WERI-Rb-1 (cell line): ENCODE data around the gene LSS.

Experiments used
- DNase-seq: peaks from one replicate; pipeline ENCODE4 v3.0.0-alpha.2; 2020
- H3K27ac ChIP-seq: fragments of 250-450 bp; sonication (Bioruptor Pico); 2 replicates; pipeline ENCODE4 v1.5.1; 2020; ENCODE audit warnings: mild to moderate bottlenecking, moderate library complexity
- H3K27me3 ChIP-seq: fragments of 250-450 bp; sonication (Bioruptor Pico); 2 replicates; pipeline ENCODE4 v1.5.1; 2021; ENCODE audit warnings: mild to moderate bottlenecking, low read depth, moderate library complexity; ENCODE audit not compliant: insufficient read depth, severe bottlenecking
- H3K36me3 ChIP-seq: fragments of 250-450 bp; sonication (Bioruptor Pico); 2 replicates; pipeline ENCODE4 v1.5.1; 2020; ENCODE audit warnings: mild to moderate bottlenecking, moderate library complexity
- H3K4me3 ChIP-seq: 2 replicates; pipeline ENCODE4 v1.5.1; 2011; ENCODE audit warnings: low read depth, mild to moderate bottlenecking, control low read depth, low read length
- H3K9me3 ChIP-seq: fragments of 250-450 bp; sonication (Bioruptor Pico); 2 replicates; pipeline ENCODE4 v1.5.1; 2021; ENCODE audit warnings: mild to moderate bottlenecking, moderate library complexity; ENCODE audit not compliant: severe bottlenecking
- TF ChIP-seq, protein P1 (sequence below): IDR thresholded peaks from 2 replicates; pipeline ENCODE4 v1.5.1; 2011; ENCODE audit warnings: low read depth, mild to moderate bottlenecking, control low read depth, inconsistent platforms, low read length

The LSS gene

DNA sequence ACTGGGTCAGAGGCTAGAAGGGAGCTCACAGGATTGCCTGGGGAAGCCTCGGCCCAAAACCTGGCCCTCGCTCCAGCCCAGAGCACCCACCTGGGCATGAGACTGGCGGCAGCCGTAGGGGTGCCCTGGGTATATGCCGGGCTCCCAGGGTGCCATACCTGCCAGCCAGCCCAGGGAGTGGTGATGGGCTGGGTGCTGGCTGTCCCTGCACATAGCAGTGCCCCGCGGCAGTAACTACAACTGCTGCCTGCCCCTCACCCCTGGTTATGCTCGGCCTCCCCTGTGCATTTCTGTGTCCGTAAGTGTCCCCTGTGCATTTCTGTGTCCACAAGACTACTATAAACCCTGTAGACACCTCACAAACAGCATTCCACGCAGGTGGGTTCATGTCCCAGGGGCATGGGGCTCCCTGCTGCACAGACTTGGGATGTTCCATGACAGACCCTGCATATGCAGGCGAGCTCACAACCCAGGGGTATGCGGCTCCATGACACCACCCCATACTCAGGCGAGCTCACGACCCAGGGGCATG is 38.5 kb downstream of the LSS start:
- H3K36me3 ChIP-seq, result peaks cover 46% of the 10 kb centered on the region
- no peak for DNase-seq
- H3K9me3 ChIP-seq, result no peaks in the 10 kb centered on the region

DNA sequence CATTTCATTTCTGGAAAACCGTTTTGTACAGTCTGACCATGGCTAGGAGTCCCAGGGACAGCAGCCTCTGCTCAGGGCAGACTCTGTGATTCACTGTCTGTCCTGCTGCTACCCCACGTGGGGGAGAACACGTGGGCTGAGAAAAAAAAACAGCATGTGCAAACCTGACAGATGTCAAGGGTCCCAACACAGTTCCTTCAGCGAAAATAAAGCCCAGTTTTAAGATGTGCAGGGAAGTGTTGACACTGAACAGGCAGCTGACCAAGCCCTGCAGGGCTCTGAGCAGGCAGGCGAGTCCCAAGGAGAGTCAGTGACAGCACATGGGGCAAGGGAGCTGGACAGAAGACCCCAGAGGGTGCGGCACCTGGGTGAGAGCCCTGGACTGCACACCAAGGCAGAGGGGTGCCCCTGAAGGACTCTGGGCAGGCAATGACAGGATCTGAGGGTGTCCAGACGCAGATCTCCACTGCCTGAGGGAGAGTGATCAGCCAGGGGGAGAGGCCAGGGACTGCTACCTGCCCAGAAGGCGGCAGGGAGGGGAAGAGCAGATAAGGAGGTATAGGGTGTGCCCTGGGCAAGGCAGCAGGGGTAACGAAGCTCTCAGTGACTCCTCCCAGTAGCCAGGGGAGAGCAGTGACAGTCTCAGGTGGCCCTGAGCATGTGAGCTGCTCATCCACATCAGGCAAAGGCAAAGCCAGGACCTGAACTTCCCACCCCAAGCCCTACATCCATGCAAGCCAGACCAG is 39.2 kb downstream of the LSS start:
- Histone ChIP-seq H3K27ac (no peak overlapping the region), H3K36me3 (peaks cover 40% of the 10 kb centered on the region), H3K4me3 (no peak overlapping the region), H3K9me3 (no peaks in the 10 kb centered on the region), H3K27me3 (no peaks in the 10 kb centered on the region)
- TF ChIP-seq, protein P1, sequence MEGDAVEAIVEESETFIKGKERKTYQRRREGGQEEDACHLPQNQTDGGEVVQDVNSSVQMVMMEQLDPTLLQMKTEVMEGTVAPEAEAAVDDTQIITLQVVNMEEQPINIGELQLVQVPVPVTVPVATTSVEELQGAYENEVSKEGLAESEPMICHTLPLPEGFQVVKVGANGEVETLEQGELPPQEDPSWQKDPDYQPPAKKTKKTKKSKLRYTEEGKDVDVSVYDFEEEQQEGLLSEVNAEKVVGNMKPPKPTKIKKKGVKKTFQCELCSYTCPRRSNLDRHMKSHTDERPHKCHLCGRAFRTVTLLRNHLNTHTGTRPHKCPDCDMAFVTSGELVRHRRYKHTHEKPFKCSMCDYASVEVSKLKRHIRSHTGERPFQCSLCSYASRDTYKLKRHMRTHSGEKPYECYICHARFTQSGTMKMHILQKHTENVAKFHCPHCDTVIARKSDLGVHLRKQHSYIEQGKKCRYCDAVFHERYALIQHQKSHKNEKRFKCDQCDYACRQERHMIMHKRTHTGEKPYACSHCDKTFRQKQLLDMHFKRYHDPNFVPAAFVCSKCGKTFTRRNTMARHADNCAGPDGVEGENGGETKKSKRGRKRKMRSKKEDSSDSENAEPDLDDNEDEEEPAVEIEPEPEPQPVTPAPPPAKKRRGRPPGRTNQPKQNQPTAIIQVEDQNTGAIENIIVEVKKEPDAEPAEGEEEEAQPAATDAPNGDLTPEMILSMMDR, result no peak
- peak; percentile 32 for DNase-seq

More for the DNA sequence above, 38.5 kb downstream of the LSS start:
- Histone ChIP-seq H3K27ac (no peak overlapping the region), H3K27me3 (no peaks in the 10 kb centered on the region), H3K4me3 (no peak overlapping the region)
- TF ChIP-seq, protein P1, result no peak

DNA sequence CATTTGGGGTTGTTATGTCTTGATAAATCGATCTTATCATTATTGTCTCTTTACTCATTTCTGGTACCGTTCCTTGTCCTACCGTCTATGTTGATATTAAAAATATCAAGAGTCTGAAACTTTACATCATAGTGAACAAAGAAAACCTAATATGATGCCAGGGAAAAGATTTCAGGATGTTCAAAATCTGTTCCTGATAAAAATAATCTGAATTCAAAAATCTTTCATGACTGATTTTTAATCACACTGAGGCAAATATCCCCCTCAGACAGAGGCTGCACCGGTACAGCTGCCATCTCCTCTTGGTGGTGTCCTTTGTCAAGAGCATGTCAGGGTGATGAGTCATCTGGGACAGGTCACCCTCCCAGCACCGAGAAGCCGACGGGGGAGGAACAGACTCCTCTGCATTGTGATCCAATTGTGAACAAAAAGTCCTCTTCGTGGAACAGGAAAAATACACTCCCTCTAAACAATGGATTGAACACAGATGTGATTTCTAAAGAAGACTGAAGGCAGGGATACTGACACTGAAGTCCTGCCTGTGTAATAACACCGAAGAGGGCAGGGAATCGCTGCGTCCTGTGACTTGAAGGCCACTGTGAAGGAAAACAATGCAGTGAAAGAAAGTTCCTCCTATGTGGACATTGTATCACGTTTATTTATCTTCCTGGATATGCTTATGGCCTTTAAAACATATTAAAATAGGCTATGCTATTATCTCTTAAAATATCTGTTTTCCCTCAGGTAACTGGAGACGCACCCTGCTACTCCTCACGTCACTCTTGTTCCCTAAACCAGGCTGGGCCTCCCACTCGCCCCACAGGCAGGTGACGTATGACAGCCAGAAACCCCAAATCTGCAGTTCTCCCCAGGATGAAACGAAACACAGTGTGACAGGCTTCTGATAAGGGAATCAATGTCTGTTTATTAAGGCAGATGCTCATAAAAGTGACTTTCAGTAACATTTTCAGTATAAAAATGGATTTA is 40.1 kb downstream of the LSS start:
- no peak overlapping the region for H3K27ac ChIP-seq
- no peaks in the 10 kb centered on the region for H3K27me3 ChIP-seq
- peak; percentile 64 for DNase-seq
- H3K4me3 ChIP-seq, result no peak overlapping the region
- TF ChIP-seq, protein P1, result no peak
- peaks cover 33% of the 10 kb centered on the region for H3K36me3 ChIP-seq
- H3K9me3 ChIP-seq, result no peaks in the 10 kb centered on the region

DNA sequence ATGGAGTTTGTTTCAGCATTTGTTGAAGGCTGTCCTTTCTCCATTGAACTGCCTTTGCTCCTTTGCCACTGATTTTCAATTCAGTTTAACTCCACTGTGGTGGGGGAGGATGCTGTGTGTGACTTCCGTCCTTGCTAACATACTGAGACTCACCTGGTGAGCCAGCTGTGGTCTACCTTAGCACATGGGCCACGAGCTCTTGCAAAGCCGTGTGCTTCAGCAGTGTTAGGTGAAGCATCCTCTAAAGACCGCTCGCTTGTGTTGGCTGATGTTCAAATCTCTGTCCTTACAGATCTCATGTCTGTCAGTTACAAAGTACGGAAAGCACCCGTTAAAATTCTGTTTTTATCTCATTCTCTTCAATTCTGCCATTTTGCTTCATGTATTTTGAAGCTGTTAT is 40.8 kb downstream of the LSS start:
- TF ChIP-seq, protein P1, result no peak
- DNase-seq, result no peak
- peaks cover 33% of the 10 kb centered on the region for H3K36me3 ChIP-seq

DNA sequence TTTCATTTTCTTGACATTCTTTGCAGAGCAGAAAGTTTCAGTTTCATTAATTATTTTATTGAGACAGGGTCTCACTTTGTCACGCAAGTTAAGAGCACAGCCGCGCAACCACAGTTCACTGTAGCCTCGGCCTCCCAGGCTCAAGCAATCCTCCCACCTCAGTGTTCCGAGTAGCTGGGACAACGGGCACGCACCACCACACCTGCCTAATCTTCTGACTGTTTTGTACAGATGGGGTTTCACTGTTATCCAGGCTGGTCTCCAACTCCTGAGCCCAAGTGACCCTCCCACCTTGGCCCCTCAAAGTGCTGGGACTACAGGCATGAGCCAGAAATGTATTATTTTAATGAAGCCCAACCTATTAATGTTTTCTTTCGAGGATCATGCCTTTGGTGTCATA is 41.3 kb downstream of the LSS start:
- Histone ChIP-seq H3K27ac (no peak overlapping the region), H3K27me3 (no peaks in the 10 kb centered on the region), H3K9me3 (no peaks in the 10 kb centered on the region), H3K36me3 (peaks cover 33% of the 10 kb centered on the region), H3K4me3 (no peak overlapping the region)
- TF ChIP-seq, protein P1, result no peak
- no peak for DNase-seq

More for the DNA sequence above, 40.8 kb downstream of the LSS start:
- Histone ChIP-seq H3K27ac (no peak overlapping the region), H3K27me3 (no peaks in the 10 kb centered on the region), H3K4me3 (no peak overlapping the region), H3K9me3 (no peaks in the 10 kb centered on the region)
